Heart left ventricle (tissue), 16 donors: ENCODE data around the gene PTH2. TPM values are rescaled to one million over a fixed set of nuclear protein-coding genes. Genes with fewer than 3 reads are reported as not detected.

ENCODE experiments used
- ATAC-seq, 4 donors: fragments of 200-7000 bp; cut with Tn5 transposase; one replicate each; pipeline ENCODE4 v1.9.1; 2020 to 2022; ENCODE audit warnings: moderate library complexity in 4 of 4, mild to moderate bottlenecking in 3 of 4, moderate number of reproducible peaks in 1 of 4
- DNase-seq, 5 donors: peaks; one replicate each; pipeline ENCODE4 v3.0.0-alpha.2; 2020
- H3K27ac ChIP-seq, 12 donors: fragments of 200-600 bp; sonication (generic) in 4 of 12; one replicate each; pipeline versions ENCODE4 v1.5.0 to v1.8.0; 2016 to 2022; ENCODE audit warnings: mild to moderate bottlenecking in 2 of 12
- H3K27me3 ChIP-seq, 9 donors: fragments of 200-600 bp; sonication (generic) in 2 of 9; one replicate each; pipeline versions ENCODE4 v1.5.1 to v1.8.0; 2016 to 2022; ENCODE audit warnings: mild to moderate bottlenecking in 3 of 9
- H3K36me3 ChIP-seq, 9 donors: fragments of 200-600 bp; sonication (generic) in 2 of 9; one replicate each; pipeline versions ENCODE4 v1.5.0 to v1.8.0; 2018 to 2022; ENCODE audit warnings: mild to moderate bottlenecking in 2 of 9
- H3K4me1 ChIP-seq, 12 donors: fragments of 200-600 bp; sonication (generic) in 4 of 12; one replicate each; pipeline versions ENCODE4 v1.5.0 to v1.8.0; 2016 to 2022; ENCODE audit warnings: mild to moderate bottlenecking in 3 of 12
- H3K4me3 ChIP-seq, 12 donors: fragments of 200-600 bp; sonication (generic) in 4 of 12; one replicate each; pipeline versions ENCODE4 v1.5.0 to v1.8.0; 2017 to 2022; ENCODE audit warnings: mild to moderate bottlenecking in 9 of 12, moderate library complexity in 4 of 12
- H3K9me3 ChIP-seq, 12 donors: fragments of 200-600 bp; sonication (generic) in 4 of 12; one replicate each; pipeline versions ENCODE4 v1.5.0 to v1.8.0; 2016 to 2022; ENCODE audit warnings: mild to moderate bottlenecking in 1 of 12
- POLR2A ChIP-seq, 2 donors: fragments of 450-650 bp; IDR thresholded peaks; one replicate each; pipeline ENCODE4 v1.6.1; 2017; ENCODE audit warnings: antibody characterized with exemption in 2 of 2, mild to moderate bottlenecking in 2 of 2, moderate library complexity in 2 of 2
- WGBS, 4 donors: extraction: QIAGEN DNeasy Blood & Tissue Kit in 2 of 4; methylation state at CpG; one replicate each; pipeline versions ENCODE4 v1.1.5 to v1.1.7; 2013 to 2018; 5-methylcytosine and 5-hydroxymethylcytosine counted together
- intact Hi-C, 10 donors: fragments of 100-400 bp; cut with DNase I; formaldehyde crosslinking; loops; one replicate each; pipeline versions ENCODE4 v1.11.1 to v1.14.2; 2022
- polyA plus RNA-seq, 2 donors: library from polyadenylated mRNA; stranded (reverse); fragments of 200-250 nt; gene quantifications; one replicate each; pipeline ENCODE4 v1.2.3, GENCODE V29; 2013
- total RNA-seq, 9 donors: library from RNA; depleted of rRNA in 2 of 9; stranded (reverse); fragments of >200 nt in 2 of 9; fragmentation: NEBNext Ultra II Directional in 3 of 9; extraction: Animal tissue kit (Norgen Biotek cat#: 25700) in 3 of 9; gene quantifications; one replicate each; pipeline versions ENCODE4 v1.1.0 to v1.2.4, GENCODE V29; 2016 to 2023
- TF ChIP-seq, protein P1 (sequence below), 12 donors: fragments of 200-600 bp; sonication (generic) in 4 of 12; IDR thresholded peaks; one replicate each; pipeline versions ENCODE4 v1.5.0 to v1.8.0; 2018 to 2022; ENCODE audit warnings: antibody characterized with exemption in 12 of 12, mild to moderate bottlenecking in 5 of 12
- donor health status: ischemic (EF 13 %, LVEDD 7.1; RV severe dilation, severe dysfunction).
- donor health status: healthy with polysubstance abuse.
- donor health status: DM: no; HTN: yes; CAD: no.
- donor health status: DM: no; HTN: no; CAD: no.
- donor health status: ischemic (EF 25% LVEDD 6.9; RV normal size, moderate dysfunction).
- donor health status: ischemic (EF 25% LVEDD 5.7; RV mildly dilated, moderate dysfunction).
- donor health status: healthy.
- donor health status: DM: yes; HTN: yes; CAD: no.
- donor health status: ischemic (EF 35%, LVEDD 5.7; RV mildly dilated, moderate dysfunction).
- donor health status: nonischemic (EF 11% LVEDD 7.7; RV severe dilation, severe dysfunction).
- donor health status: DM: yes; HTN: yes; CAD: no.
- donor health status: PGD.
- donor health status: ischemic (EF 29% LVEDD 5.4; RV normal size, mild dysfunction).
- donor health status: nonischemic (EF 23%, LVEDD 6.1; RV moderate dilation, normal function).

The PTH2 gene
- total and polyA plus RNA-seq, 11 donors: not detected

DNA sequence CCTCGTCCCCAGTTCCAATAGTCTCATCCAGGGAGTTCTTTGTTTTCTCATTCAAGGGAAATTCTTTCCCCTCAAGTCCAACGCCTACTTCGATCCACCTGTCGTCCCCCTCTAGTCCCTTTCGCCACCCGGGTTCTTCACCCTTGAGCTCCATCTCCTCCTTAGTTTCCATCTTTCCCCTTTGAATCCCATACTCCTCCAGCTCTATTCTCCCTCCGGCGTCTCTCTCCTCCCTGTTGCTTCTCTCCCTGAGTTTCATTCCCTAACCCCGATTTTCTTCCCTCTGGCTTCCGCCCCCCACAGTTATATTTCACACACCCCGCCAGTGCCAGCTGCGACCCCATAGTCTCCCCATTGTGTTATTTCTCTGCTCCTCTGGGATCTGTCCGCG, 18.7 kb upstream of the PTH2 start:
- 19 to 26% (median 22%) methylated on average over 14 of the region's 14 CpGs for WGBS, 4 donors
- Histone ChIP-seq H3K4me3 (peak overlapping the region in 9 of 12 donors; percentile 55 to 79 (median 69)), H3K9me3 (no peaks in the 10 kb centered on the region), H3K36me3 (peaks cover 0 to 5% (median 0%) of the 10 kb centered on the region in 9 donors), H3K27ac (peak overlapping the region in 8 of 12 donors; percentile 46 to 90 (median 58)), H3K27me3 (peaks cover 0 to 51% (median 37%) of the 10 kb centered on the region in 9 donors), H3K4me1 (peaks cover 0 to 20% (median 2%) of the 10 kb centered on the region in 12 donors)
- TF ChIP-seq, protein P1, sequence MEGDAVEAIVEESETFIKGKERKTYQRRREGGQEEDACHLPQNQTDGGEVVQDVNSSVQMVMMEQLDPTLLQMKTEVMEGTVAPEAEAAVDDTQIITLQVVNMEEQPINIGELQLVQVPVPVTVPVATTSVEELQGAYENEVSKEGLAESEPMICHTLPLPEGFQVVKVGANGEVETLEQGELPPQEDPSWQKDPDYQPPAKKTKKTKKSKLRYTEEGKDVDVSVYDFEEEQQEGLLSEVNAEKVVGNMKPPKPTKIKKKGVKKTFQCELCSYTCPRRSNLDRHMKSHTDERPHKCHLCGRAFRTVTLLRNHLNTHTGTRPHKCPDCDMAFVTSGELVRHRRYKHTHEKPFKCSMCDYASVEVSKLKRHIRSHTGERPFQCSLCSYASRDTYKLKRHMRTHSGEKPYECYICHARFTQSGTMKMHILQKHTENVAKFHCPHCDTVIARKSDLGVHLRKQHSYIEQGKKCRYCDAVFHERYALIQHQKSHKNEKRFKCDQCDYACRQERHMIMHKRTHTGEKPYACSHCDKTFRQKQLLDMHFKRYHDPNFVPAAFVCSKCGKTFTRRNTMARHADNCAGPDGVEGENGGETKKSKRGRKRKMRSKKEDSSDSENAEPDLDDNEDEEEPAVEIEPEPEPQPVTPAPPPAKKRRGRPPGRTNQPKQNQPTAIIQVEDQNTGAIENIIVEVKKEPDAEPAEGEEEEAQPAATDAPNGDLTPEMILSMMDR (IDR thresholded peaks at IDR 0.05): no peak
- TF ChIP-seq POLR2A (IDR thresholded peaks at IDR 0.05): no peak
- intact Hi-C loops: loop anchor here in 9 of 10 donors (1.0 to 10.0 kb wide), 8 partner anchors 49 to 220 kb away; no protein-coding TSS in a partner anchor
- ATAC-seq (no peak), DNase-seq (no peak)

DNA sequence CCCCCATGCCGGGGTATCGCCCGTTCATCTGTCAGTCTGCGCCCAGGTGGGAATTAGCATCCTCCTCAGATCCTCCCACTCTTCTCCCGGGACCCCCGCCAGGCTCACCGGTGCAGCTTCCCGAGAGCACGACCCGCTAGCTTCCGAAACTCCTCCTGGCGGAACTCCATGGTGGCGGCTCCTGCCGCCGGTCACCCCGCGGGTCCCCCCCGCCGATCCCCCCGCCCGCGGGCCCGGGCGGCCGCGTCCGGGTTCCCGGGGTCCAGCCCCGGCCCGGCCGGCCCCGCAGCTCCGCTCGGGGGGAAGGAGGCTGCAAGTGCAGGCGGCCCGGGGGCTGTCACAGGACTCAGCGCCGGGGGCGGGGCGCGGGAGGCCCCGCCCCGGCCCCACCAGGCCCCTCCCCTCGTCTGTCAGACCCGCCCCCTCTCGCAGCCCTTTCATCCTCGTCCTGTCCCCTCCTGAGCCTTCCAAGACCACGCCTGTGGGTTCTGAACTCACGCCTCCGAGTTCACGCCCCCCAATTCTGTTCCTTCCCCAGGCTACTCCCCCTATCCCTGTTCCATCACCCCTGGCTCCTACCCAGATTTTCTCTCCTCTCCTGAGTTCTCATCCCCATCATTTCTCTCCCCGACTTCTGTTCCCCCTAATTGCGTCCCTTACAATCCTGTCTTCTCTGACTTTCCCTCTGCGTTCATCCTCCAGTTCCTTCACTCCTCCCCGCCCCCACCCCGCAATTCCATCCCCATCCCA, 18.1 kb upstream of the PTH2 start, which contains the start of gene SLC17A7:
SLC17A7 (minus strand) TSS at position 318 of the 750 bp plus-strand sequence; CDS start at position 170, 148 bp downstream.
- no peaks in the 10 kb centered on the region for H3K9me3 ChIP-seq
- peak within 1 kb of the TSS in 10 of 12 donors; percentile 43 to 79 (median 68) for H3K4me3 ChIP-seq
- TF ChIP-seq, protein P1 (IDR thresholded peaks at IDR 0.05): no peak
- no peak for TF ChIP-seq POLR2A (IDR thresholded peaks at IDR 0.05)
- H3K27me3 ChIP-seq: peaks cover 2 to 56% (median 42%) of the 10 kb centered on the region in 9 donors
- ATAC-seq (peak in 1 of 4 donors; percentile 9), DNase-seq (peak; percentile 51 to 78 (median 67))
- no peaks in the 10 kb centered on the region for H3K36me3 ChIP-seq
- 4 to 10% (median 6%) methylated on average over 21 to 56 of the region's 56 CpGs for WGBS, 4 donors
- intact Hi-C loops: loop anchor here in 7 of 10 donors (5.0 to 10.0 kb wide), 5 partner anchors 49 to 219 kb away; no protein-coding TSS in a partner anchor
- peaks cover 0 to 20% (median 2%) of the 10 kb centered on the region in 12 donors for H3K4me1 ChIP-seq
- peak within 1 kb of the TSS in 8 of 12 donors; percentile 46 to 90 (median 58) for H3K27ac ChIP-seq

- 21 to 35% (median 28%) methylated on average over 19 of the region's 19 CpGs for WGBS, 4 donors
- no peaks in the 10 kb centered on the region for H3K36me3 ChIP-seq
- no peak for ATAC-seq
- H3K9me3 ChIP-seq: no peaks in the 10 kb centered on the region
- H3K4me3 ChIP-seq: peak overlapping the region in 10 of 12 donors; percentile 20 to 79 (median 52)
- peaks cover 0 to 20% (median 2%) of the 10 kb centered on the region in 12 donors for H3K4me1 ChIP-seq
- intact Hi-C loops: loop anchor here in 7 of 10 donors (5.0 to 10.0 kb wide), 5 partner anchors 48 to 218 kb away; no protein-coding TSS in a partner anchor
- DNase-seq: no peak
- TF ChIP-seq, protein P1 (IDR thresholded peaks at IDR 0.05): no peak
- no peak for TF ChIP-seq POLR2A (IDR thresholded peaks at IDR 0.05)
- H3K27me3 ChIP-seq: peaks cover 6 to 64% (median 50%) of the 10 kb centered on the region in 9 donors
- no peak overlapping the region for H3K27ac ChIP-seq
Measured at GRCh38 chr19:49440439-49441209, 17.4 kb upstream of the PTH2 start.
